Measurements from ENCODE around the gene NANOS3. TPM values are rescaled to one million over a fixed set of nuclear protein-coding genes. Genes with fewer than 3 reads are reported as not detected.

The NANOS3 gene
- total and polyA plus RNA-seq, 9 of the 15 experiments (the other 6 are each of a cell fraction or from before 2014, with no cell fraction given): not detected

DNA sequence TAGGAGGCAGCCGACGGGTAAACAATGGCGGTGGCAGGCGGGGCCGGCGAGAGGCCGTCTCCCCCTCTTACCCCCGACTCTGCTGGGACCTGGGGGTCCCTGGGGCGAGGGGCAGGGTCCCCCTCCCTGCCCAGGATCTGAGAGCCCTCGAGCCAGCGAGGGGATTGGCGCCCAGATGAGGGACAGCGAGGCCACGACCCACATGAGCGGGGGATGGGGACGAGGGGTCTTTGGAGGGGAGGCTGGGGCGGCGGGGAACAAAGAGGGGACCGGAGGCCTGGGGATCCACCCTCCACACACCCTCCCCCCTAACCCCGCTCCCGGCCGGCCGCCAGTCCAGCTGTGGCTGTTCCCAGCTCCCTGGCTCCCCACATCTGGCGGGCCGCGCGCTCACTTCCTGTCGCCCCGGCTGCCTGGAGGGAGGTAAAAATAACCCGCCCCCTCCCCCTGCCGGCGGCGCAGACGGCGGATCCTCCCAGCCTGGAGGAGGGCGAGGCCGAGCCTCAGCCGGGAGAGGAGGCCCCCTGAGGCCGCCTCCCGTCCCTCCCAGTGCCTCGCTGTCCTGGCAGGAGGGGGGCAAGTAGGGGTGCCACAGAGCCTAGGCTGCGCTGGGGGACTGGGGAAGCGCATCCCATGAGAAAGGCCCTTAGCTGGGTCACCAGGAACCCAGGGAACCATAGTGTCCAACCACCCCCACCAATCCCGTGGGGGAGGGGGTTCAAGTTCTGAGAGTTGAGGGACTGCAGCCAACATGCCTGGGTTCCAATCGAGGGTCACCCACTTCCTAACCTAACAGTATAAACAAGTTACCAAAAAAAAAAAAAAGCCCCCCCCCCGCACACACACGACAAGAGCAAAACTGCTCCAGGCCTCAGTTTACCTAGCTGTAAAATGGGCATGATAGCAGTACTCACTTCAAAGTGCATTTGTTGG, 29.3 kb upstream of the NANOS3 start (continued):
- TF ChIP-seq, protein P1, sequence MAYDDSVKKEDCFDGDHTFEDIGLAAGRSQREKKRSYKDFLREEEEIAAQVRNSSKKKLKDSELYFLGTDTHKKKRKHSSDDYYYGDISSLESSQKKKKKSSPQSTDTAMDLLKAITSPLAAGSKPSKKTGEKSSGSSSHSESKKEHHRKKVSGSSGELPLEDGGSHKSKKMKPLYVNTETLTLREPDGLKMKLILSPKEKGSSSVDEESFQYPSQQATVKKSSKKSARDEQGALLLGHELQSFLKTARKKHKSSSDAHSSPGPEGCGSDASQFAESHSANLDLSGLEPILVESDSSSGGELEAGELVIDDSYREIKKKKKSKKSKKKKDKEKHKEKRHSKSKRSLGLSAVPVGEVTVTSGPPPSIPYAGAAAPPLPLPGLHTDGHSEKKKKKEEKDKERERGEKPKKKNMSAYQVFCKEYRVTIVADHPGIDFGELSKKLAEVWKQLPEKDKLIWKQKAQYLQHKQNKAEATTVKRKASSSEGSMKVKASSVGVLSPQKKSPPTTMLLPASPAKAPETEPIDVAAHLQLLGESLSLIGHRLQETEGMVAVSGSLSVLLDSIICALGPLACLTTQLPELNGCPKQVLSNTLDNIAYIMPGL (CRISPR knock-in tag; IDR thresholded peaks at IDR 0.05): peak; percentile 41; the same call in 1 of the 2 replicates
- no peak for TF ChIP-seq SAFB (IDR thresholded peaks at IDR 0.05; ENCODE audit: borderline replicate concordance, low read depth, low read length)
- TF ChIP-seq ETV1 (tag; conservative IDR thresholded peaks at IDR 0.05; ENCODE audit: low read depth): peak; percentile 96
- TF ChIP-seq, protein P2, sequence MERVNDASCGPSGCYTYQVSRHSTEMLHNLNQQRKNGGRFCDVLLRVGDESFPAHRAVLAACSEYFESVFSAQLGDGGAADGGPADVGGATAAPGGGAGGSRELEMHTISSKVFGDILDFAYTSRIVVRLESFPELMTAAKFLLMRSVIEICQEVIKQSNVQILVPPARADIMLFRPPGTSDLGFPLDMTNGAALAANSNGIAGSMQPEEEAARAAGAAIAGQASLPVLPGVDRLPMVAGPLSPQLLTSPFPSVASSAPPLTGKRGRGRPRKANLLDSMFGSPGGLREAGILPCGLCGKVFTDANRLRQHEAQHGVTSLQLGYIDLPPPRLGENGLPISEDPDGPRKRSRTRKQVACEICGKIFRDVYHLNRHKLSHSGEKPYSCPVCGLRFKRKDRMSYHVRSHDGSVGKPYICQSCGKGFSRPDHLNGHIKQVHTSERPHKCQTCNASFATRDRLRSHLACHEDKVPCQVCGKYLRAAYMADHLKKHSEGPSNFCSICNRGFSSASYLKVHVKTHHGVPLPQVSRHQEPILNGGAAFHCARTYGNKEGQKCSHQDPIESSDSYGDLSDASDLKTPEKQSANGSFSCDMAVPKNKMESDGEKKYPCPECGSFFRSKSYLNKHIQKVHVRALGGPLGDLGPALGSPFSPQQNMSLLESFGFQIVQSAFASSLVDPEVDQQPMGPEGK (CRISPR knock-in tag; IDR thresholded peaks at IDR 0.05; ENCODE audit: borderline replicate concordance): no peak
- TF ChIP-seq TARDBP (IDR thresholded peaks at IDR 0.05): no peak
- peak; percentile 99 for TF ChIP-seq CBX1 (IDR thresholded peaks at IDR 0.05; ENCODE audit: low read depth)
- TF ChIP-seq PHF21A (IDR thresholded peaks at IDR 0.05; ENCODE audit: borderline replicate concordance, low read depth): peak; percentile 73; the same call in 1 of the 2 replicates
- TF ChIP-seq, protein P3, sequence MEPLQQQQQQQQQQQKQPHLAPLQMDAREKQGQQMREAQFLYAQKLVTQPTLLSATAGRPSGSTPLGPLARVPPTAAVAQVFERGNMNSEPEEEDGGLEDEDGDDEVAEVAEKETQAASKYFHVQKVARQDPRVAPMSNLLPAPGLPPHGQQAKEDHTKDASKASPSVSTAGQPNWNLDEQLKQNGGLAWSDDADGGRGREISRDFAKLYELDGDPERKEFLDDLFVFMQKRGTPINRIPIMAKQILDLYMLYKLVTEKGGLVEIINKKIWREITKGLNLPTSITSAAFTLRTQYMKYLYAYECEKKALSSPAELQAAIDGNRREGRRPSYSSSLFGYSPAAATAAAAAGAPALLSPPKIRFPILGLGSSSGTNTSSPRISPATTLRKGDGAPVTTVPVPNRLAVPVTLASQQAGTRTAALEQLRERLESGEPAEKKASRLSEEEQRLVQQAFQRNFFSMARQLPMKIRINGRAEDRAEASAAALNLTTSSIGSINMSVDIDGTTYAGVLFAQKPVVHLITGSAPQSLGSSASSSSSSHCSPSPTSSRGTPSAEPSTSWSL (CRISPR knock-in tag; IDR thresholded peaks at IDR 0.05; ENCODE audit: borderline replicate concordance): no peak
- TF ChIP-seq, protein P4, sequence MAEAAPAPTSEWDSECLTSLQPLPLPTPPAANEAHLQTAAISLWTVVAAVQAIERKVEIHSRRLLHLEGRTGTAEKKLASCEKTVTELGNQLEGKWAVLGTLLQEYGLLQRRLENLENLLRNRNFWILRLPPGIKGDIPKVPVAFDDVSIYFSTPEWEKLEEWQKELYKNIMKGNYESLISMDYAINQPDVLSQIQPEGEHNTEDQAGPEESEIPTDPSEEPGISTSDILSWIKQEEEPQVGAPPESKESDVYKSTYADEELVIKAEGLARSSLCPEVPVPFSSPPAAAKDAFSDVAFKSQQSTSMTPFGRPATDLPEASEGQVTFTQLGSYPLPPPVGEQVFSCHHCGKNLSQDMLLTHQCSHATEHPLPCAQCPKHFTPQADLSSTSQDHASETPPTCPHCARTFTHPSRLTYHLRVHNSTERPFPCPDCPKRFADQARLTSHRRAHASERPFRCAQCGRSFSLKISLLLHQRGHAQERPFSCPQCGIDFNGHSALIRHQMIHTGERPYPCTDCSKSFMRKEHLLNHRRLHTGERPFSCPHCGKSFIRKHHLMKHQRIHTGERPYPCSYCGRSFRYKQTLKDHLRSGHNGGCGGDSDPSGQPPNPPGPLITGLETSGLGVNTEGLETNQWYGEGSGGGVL (CRISPR knock-in tag; IDR thresholded peaks at IDR 0.05): no peak
- no peak for TF ChIP-seq DDX20 (tag; IDR thresholded peaks at IDR 0.05; ENCODE audit: low read depth)
- TF ChIP-seq CHD1 (IDR thresholded peaks at IDR 0.05; ENCODE audit: low read length): peak; percentile 40
- TF ChIP-seq, protein P5, sequence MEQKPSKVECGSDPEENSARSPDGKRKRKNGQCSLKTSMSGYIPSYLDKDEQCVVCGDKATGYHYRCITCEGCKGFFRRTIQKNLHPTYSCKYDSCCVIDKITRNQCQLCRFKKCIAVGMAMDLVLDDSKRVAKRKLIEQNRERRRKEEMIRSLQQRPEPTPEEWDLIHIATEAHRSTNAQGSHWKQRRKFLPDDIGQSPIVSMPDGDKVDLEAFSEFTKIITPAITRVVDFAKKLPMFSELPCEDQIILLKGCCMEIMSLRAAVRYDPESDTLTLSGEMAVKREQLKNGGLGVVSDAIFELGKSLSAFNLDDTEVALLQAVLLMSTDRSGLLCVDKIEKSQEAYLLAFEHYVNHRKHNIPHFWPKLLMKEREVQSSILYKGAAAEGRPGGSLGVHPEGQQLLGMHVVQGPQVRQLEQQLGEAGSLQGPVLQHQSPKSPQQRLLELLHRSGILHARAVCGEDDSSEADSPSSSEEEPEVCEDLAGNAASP (IDR thresholded peaks at IDR 0.05): no peak
- TF ChIP-seq ZNF785 (CRISPR knock-in tag; IDR thresholded peaks at IDR 0.05): no peak
- peak; percentile 55 to 61 for TF ChIP-seq NRF1 (conservative IDR thresholded peaks at IDR 0.05 in 1 of 2, IDR thresholded peaks at IDR 0.05 in 1 of 2)
- no peak for TF ChIP-seq BRF1 (IDR thresholded peaks at IDR 0.05; ENCODE audit: borderline replicate concordance, extremely low read depth, insufficient read length)
